AG09319 (cell line): ENCODE measurements around the gene PCA3.

Experiments used
- DNase-seq: peaks from one replicate; pipeline ENCODE4 v3.0.0-alpha.2; 2010; ENCODE audit warnings: low read depth; ENCODE audit errors: extremely low read depth
- TF ChIP-seq, protein P1 (sequence below): IDR thresholded peaks from 2 replicates; pipeline ENCODE4 v1.5.1; 2011; ENCODE audit warnings: low read depth, mild to moderate bottlenecking, inconsistent platforms, low read length, moderate library complexity

Gene PCA3

DNA sequence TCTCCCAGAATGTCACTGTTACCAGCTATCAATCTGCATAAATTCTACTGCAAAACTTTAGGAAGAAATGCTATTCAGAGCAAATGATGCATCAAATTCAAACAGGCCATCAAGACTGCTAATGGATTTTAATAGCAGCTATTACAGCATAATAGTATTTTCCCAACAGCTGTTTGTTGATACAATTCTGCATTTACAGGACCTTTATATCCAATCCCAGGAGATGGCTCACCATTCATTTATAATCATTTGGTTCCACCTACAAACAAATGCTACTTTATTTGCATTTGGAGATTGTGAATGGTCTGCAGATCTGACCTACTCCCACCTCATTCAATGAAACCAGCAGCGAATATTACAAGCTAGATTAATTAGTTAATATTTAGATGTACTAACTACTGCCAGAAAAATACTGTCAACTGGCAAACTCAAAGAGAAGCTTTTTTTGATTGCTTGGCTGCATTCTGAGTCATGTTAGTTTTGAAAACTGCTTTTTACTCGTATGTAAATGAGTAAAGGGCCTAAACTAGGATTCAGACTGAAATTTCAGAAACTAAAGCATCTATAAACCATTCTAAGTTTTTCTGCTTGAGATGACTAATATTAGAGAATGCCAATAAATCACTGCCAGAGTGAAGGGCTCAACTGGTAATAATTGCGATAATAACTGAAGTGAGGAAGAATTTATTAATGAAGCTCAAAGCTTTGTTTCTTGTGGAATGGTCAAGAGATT is 7.1 kb upstream of the PCA3 start:
- DNase-seq, result no peak
- TF ChIP-seq, protein P1, sequence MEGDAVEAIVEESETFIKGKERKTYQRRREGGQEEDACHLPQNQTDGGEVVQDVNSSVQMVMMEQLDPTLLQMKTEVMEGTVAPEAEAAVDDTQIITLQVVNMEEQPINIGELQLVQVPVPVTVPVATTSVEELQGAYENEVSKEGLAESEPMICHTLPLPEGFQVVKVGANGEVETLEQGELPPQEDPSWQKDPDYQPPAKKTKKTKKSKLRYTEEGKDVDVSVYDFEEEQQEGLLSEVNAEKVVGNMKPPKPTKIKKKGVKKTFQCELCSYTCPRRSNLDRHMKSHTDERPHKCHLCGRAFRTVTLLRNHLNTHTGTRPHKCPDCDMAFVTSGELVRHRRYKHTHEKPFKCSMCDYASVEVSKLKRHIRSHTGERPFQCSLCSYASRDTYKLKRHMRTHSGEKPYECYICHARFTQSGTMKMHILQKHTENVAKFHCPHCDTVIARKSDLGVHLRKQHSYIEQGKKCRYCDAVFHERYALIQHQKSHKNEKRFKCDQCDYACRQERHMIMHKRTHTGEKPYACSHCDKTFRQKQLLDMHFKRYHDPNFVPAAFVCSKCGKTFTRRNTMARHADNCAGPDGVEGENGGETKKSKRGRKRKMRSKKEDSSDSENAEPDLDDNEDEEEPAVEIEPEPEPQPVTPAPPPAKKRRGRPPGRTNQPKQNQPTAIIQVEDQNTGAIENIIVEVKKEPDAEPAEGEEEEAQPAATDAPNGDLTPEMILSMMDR, result no peak

DNA sequence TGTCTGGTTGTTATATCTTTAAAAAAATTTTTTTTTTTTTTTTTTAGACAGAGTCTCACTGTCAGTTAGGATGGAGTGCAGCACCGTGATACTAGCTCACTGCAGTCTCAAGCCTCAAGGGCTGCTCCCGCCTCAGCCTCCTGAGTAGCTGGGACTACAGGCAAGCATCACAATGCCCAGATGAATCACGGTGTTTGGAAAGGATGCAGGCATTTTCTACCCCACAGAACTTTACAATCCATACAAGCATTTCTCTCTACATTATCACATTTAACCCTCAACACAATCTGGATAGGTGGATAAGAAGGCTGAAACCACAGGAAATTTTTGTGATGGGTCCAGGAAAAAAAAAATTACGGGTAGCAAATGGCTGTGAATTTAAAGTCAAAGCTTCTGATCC is 5.8 kb upstream of the PCA3 start:
- TF ChIP-seq, protein P1, result no peak
- DNase-seq, result no peak

DNA sequence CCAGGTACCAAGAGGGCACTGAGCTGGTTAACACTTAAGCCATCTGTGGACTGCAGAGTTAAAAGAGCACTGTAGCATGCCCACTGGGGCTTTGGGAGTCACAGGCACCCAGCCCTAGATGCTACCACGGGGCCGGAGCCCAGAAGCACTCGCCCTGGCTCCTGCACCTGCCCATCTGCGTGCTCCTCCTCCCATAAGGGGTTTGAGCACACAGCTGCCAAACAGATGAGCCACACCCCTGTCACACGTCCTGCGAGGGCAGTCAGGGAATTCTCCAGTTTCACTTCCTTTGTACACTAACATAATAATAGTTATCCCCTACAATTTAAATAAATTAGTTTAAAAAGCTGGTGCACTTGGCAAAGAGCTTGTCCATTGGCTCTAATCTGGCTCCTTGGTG is 4.5 kb upstream of the PCA3 start:
- DNase-seq, result no peak

DNA sequence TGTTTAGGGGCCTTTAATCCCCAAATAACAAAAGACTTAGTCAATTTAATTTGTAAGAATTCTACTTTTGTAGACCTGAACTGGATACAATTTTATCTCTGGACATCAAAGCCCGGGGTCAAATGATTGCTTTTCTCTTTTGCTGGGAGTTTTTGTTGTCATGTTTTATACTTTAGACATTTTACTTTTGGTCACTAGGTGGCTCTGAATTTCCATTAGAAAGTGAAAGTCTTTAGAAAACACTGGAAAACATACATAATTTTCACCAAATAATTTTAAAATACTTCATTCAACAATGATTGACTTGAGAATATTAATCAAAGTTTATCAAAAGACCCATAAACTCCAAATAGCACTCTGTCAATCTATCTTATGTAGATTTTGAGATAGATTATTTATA is 2.8 kb upstream of the PCA3 start:
- DNase-seq, result no peak
- TF ChIP-seq, protein P1, result peak; percentile 32

More for the DNA sequence above, 4.5 kb upstream of the PCA3 start:
- TF ChIP-seq, protein P1, result no peak

DNA sequence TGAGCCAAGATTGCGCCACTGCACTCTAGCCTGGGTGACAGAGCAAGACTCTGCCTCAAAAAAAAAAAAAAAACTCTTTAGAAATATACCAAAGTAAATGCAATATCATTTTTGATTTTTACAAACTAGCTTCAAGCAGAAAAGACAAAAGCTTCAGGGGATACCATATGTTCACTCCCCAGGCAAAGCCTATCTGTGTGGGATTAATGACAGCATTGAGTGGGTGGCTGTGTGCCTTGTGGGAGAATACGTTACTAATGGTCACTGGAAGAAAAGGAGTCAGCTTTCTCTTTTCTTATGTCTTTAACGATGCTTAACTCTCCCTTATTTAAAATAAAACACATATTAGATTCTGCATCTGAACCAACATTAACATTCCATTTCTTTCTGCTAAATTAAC is 1.9 kb downstream of the PCA3 start:
- no peak for DNase-seq
- TF ChIP-seq, protein P1, result no peak

DNA sequence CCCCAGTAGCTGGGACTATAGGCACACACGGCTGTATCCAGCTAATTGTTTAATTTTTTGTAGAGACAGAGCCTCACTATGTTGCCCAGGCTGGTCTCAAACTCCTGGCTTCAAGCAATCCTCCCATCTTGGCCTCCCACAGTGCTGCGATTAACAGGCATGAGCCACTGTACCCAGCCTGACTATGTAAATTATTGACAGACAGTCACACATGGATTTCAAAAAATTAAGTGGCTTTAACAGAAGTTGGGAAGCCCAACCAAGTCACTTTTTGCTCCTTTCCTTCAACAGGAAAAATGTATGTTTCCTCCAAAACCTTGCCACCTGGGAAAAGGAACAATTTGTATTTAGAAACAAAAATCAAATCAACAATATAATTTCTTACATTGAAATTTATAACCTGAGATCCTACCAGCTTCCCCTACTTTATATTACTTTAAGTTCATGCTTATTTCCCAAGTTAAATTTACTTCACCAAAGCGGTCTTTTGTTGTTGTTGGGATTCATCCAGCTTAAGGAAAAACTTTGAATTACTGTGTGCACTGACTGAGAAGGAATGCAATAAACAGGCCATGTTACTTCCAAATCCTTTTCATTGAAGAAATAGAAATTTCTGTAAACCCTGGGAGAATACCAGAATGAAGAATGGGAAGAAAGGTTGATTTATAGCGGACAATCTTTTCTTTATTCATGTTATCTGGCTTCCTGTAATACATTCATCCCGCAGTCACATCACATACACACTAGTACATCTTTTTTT is 8.6 kb downstream of the PCA3 start:
- no peak for DNase-seq
- TF ChIP-seq, protein P1, result no peak

DNA sequence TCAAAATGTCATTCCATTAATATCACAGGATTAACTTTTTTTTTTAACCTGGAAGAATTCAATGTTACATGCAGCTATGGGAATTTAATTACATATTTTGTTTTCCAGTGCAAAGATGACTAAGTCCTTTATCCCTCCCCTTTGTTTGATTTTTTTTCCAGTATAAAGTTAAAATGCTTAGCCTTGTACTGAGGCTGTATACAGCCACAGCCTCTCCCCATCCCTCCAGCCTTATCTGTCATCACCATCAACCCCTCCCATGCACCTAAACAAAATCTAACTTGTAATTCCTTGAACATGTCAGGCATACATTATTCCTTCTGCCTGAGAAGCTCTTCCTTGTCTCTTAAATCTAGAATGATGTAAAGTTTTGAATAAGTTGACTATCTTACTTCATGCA is 20.6 kb downstream of the PCA3 start:
- TF ChIP-seq, protein P1, result no peak
- no peak for DNase-seq
